ENCODE results near the gene CBX1.
"Not testable (repeated sequence)": the region's sequence is repeated elsewhere in the genome, so short reads cannot be mapped to it uniquely, and the experiment has no call there.

Gene CBX1

DNA sequence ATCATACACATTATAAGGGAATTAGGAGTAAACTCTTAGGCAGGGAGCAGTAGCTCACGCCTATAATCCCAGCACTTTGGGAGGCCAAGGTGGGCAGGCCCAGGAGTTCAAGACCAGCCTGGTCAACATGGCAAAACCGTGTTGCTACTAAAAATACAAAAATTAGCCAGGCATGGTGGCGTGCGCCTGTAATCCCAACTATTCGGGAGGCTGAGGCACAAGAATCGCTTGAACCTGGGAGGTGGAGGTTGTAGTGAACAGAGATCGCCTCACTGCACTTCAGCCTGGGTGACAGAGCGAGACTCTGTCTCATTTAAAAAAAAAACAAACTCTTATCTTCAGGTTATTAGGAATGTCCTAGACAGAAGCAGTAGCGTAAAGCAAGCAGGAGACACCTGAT lies 28.5 kb downstream of the CBX1 start:
- DNase-seq (ENCODE audit: low spot score) = not testable (repeated sequence)

DNA sequence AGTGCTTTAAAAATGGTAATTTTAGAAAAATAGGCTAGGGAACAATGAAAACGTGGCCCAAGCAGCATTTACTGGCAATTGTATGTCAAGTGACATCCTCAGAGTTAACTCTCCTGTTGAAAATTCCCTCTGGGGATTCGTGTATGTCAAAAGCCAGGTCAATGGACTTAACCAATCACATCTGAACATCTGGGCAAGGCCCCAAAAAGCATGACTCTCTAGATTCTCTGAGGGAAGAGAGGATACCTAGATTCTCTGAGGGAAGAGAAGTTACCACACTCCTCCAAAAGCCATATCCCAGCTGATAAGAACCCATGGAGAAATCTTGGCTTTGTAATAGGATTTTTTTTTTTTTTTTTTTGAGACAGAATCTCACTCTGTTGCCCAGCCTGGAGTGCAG lies 29.6 kb downstream of the CBX1 start:
- no peak for DNase-seq (ENCODE audit: low spot score)

DNA sequence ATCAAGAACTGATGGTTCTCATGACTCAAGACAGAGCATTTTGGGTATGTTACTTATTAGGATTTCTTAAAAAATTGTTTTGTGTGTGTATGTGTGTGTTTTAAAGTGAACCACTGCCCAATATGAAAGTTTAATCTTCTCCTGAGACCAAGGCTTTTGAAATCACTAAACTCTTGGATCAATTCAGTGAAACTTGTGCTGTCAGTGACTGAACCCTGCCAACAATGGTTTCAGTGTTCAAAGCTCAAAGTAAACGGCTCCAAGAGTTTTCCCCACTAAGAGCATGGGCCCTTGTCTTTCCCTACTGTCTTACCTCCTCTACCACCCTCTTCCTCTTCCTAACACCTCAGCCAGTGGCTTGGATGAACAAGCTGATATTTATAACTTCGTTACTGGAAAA lies 31.1 kb downstream of the CBX1 start:
- DNase-seq (ENCODE audit: low spot score) = no peak

DNA sequence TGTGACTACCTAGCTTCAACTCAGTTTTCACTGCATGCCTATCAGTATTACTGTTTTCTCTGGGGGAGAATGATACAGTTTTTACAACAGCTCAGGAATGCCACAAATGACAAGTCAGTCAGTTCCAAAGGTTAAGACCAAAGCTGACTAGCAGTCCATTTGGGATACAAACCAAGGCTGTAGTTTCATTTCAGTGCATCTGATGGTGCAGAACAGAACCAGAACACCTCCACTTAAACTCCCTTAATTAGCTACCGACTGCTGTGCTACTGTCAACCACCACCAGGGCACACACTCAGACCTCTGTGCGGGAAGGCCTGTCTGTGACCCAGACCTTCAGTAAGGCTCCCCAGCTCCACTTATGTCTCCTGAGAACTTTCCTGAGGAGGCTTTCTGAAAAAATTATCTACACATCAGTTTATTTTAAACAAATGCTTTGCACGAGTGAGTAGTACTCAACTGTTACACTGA lies 32.8 kb downstream of the CBX1 start:
- no peak for DNase-seq (ENCODE audit: low spot score)

DNA sequence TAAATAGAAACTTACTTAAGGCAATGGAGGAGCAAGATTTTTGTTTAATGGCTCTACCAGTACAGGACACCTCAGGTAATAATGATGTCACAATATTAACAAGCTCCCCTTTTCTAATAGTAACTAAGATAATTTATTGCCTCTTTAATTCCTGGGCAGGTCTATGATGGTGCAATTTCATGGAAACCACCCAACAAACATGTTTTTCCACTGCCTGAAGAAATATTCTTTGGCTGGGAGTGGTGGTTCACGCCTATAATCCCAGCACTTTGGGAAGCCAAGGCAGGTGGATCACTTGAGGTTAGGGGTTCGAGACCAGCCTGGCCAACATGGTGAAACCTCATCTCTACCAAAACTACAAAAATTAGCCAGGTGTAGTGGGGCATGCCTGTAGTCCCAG lies 33.5 kb downstream of the CBX1 start:
- not testable (repeated sequence) for DNase-seq (ENCODE audit: low spot score)

DNA sequence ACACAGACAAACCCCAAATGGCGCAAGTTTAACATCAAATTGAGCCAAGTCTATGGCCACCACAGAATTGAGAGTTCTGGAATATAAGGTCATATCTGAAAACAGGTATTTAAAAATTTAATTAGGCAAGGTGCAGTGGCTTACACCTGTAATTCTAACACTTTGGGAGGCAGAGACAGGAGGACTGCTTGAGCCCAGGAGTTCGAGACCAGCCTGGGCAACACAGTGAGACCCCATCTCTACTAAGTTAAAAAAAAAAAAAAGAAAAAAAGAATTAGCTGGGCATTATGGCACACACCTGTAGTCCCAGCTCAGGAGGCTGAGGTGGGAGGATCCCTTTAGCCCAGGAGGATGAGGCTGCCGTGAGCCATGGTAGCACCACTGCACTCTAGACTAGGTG lies 34.0 kb downstream of the CBX1 start:
- DNase-seq (ENCODE audit: low spot score) = no peak

DNA sequence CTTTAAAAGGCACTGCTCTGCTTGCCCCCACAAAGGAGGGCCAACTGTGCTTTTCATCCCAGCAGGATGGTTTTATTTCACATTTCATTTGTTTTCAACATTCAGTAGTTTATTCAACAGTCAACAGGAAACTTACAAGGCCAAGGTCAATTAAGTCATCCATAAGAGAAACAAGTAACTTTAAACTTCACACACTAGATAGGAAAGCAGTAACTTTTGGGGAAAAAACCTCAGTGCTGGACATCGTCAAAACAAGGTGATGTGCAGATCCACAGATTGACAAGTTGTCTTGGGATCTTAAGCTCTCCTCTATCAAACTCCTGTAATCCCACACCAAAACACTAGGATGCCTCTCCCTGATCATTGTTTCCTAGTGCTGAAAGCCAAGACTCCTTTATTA lies 34.6 kb downstream of the CBX1 start:
- DNase-seq (ENCODE audit: low spot score) = no peak

DNA sequence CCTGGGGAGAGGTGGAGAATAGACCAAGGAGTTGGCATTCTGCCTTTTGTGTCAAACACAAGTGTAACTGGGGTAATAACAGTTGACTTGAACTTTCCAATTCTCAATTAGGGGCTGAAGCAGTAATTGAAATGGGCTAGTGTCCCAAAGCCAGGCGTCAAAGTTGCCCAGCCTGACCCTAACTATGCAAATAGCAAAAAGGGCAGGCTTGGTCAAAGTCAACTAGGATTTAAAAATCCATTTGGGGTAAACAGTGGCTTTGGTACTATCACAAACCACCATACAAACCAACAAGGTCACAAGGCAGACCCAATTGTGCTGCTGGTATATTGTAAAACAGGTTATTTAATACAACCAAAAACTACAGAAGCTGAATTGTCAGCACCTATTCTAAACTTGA lies 35.1 kb downstream of the CBX1 start:
- no peak for DNase-seq (ENCODE audit: low spot score)

DNA sequence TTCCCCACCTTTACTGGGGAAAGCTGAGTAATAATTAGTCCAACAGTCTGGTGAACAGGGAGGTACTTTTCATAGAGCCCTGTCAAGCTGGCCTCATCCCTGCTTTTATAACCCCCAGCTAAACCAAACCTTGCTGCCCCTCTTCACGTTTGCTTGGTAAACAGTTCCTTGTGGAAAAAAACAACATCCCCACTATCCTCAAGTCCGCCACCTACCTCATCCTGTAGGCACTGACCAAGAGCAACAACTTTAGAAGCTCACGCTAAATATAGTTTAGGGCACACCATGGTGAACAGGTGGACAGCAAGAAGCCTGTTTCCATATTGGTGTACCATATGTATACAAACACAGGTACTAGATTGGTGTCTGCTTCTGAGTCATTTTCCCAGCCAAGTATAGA lies 36.6 kb downstream of the CBX1 start:
- no peak for DNase-seq (ENCODE audit: low spot score)

DNA sequence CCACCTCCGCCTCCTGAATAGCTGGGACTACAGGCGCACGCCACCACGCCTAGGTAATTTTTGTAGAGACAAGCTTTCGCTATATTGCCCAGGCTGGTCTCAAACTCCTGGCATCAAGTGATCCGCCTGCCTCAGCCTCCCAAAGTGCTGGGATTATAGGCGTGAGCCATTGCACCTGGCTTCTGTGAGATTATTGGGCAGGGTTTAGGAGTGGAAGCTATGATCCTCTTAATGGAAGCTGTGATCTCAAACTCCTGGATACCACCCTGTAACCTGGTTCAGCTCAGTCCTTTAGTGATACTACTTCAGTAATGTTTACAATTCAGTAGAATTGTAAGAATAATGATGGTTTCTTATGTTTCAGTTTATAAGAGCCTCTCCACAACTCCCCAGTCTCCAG lies 39.0 kb downstream of the CBX1 start:
- DNase-seq (ENCODE audit: low spot score) = no peak

DNA sequence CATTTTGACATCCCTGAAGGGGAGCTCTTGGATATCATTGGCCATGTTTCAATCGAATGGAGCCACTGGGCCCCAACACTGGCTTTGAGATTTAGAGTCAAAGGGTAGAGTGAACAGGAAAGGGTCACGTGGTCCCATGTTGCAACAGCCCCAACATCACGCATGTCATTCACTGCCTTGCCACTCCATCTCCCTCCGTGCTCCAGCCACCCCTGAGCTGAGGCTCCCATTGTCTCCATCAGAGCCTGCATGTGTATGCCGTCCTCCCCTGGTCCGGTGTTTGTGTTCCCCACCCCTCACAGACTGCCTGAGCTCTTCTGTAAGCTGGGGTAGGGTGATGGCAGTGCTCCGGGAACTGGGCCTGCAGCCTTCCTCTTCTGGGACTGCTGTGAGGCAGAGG lies 41.0 kb downstream of the CBX1 start:
- DNase-seq (ENCODE audit: low spot score) = no peak

DNA sequence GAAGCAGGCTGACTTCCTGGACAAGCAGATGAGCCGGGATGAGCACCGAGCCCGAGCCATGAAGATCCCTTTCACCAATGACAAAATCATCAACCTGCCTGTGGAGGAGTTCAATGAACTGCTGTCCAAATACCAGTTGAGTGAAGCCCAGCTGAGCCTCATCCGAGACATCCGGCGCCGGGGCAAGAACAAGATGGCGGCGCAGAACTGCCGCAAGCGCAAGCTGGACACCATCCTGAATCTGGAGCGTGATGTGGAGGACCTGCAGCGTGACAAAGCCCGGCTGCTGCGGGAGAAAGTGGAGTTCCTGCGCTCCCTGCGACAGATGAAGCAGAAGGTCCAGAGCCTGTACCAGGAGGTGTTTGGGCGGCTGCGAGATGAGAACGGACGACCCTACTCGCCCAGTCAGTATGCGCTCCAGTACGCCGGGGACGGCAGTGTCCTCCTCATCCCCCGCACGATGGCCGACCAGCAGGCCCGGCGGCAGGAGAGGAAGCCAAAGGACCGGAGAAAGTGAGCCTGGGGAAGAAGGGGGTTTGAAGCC lies 42.1 kb downstream of the CBX1 start:
- DNase-seq (ENCODE audit: low spot score) = no peak

DNA sequence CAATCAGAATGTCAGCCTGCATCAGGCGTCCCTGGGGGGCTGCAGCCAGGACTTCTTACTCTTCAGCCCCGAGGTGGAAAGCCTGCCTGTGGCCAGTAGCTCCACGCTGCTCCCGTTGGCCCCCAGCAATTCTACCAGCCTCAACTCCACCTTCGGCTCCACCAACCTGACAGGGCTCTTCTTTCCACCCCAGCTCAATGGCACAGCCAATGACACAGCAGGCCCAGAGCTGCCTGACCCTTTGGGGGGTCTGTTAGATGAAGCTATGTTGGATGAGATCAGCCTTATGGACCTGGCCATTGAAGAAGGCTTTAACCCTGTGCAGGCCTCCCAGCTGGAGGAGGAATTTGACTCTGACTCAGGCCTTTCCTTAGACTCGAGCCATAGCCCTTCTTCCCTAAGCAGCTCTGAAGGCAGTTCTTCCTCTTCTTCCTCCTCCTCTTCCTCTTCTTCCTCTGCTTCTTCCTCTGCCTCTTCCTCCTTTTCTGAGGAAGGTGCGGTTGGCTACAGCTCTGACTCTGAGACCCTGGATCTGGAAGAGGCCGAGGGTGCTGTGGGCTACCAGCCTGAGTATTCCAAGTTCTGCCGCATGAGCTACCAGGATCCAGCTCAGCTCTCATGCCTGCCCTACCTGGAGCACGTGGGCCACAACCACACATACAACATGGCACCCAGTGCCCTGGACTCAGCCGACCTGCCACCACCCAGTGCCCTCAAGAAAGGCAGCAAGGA lies 42.7 kb downstream of the CBX1 start:
- DNase-seq (ENCODE audit: low spot score) = no peak

DNA sequence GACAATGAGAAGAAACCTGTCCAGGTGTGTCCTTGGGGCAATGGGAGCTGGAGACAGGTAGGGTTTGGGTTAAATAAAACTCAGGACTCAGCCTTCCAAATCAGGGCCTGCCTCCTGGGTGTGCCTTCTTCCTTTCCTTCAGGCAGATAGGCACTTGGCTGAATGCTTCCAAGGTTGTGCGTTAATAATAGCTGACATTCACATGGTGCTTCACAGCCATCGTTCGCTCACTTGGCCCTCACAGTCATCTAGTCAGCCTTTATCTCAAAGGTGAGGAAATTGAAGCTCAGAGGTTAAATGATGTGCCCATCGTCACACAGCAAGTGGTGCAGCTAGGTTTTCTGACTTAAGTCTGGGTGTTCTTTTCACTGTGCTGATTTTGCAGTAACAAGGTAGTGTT lies 43.7 kb downstream of the CBX1 start:
- no peak for DNase-seq (ENCODE audit: low spot score)

DNA sequence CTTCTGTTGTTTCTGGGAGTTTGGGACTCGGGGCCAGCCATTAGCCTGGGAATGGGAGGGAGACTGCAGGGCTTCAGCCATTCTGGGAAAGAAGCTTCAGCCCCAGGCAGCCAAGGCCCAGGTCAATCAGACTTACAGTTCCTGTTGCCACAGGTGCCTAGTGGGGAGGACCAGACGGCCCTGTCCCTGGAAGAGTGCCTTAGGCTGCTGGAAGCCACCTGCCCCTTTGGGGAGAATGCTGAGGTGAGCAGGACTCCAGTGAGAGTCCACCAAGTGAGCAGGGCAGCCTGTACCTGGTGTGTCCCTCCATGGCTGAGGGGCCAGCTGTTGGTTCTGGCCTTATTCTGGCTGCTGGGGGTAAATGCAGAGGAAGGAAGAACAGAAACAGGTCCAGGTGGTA lies 44.4 kb downstream of the CBX1 start:
- no peak for DNase-seq (ENCODE audit: low spot score)

DNA sequence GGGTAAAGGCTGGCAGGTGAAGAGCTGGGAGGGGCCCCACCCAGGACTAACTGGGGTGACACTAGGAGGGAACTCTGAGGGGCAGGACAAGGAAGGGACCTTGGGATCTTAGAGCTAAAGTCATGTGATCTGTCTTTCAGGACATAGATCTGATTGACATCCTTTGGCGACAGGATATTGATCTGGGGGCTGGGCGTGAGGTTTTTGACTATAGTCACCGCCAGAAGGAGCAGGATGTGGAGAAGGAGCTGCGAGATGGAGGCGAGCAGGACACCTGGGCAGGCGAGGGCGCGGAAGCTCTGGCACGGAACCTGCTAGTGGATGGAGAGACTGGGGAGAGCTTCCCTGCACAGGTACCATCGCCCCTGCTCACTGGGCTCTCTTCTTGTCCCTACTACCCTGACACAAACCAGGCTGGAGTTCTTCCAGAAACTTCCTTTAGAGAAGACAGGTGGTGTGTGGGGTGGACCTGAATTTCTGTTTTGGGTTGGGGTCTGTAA lies 45.0 kb downstream of the CBX1 start:
- DNase-seq (ENCODE audit: low spot score) = no peak

DNA sequence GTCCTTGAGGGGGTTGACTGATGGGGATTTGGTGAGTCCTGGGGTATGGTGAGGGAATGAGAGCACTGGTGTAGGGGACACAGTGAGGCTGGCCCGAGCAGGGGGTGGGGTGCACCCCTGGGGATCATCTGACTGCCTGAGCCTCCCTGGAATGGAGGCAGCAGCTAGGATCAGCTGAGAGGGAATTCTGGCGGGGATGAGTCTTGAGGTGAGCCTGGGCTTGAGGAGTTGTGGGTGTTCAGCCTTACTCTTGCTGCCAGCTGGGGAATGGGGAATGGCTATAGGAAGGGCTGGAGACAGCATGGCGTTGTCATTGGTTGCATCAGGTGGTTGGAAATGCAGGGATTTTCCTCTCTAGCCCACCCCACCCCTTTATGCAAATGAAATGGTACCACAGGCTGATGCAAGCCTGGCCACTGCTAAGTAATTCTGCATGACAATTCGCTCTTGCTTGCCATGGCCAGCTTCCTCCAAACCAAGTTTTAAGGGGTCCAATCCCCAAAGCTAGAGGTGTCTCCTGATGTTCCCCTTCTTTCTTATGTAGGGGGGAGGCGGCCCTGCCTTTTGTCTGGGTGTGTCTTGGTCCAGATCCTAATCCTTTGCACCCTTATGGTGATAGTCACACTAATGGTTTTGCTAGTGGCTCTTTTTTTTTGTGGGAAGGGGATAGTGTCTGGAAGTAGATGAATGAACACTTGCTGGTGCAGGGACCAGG lies 45.6 kb downstream of the CBX1 start:
- DNase-seq (ENCODE audit: low spot score) = no peak

DNA sequence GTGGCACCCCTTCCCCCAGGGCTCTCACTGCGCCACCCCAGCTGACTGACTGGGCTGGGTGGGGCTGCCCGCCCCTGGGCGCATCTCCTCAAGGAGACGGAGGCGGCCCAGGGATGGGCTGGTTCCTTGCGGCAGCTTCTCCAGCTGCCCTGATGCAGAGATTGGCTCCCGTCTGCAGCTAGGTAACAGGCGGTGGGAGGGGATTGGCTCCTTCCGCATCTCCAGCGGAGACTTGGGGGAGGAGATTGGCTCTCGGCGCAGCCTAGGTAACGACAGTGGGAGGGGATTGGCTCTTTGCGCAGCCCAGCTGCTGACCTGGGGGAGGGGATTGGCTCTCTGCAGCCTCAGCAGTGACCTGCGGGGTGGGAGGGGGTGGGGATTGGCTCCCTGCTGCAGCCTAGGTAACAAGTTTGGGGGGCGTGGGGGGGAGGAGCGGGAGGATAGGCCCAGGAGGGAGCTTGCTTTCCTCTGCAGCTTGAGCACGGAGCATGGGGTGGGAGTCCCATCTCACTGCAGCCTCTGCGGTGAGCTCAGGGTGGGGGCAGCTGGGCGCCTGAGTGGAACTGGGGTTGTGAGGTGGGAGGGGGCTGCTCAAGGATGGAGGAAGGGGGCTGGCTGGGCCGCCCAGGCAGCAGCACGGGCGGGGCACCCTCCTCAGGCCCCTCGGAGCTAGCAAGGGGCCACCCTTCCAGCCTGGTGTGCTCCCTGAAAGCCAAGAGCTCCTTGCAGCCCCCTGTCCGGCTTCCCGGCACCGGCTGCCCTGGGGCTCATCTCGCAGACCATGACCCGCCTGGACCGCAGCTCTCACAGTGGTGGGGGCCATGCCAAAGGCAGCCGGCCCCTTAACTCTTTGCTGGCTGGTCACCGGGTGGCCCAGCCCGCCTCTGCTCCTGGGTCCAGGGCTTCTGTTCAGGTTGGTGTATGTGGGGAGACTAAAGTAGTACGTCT lies 46.8 kb downstream of the CBX1 start:
- no peak for DNase-seq (ENCODE audit: low spot score)

DNA sequence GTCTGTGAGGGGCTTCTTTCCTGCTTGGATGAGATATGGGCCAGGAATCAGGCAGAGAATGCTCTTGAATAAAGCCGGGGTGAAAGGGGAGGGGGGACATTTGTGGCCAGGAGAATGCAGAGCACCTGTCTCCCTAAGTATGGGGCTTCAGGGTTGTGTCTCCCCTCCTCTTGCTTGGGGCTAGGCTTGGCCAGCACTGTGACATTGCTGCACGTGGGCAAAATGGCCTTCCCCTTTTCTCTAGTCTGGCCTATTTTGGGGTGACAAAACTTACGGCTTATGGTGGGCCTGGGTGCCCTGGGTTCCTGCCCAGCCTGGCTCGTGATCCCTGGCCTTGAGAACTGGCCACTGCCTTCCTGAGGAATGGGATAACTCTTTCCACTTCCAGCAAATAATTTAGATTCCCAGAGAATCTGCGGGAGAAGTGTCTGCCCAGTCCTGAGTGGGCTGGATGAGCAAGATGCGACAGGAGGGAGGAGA lies 47.5 kb downstream of the CBX1 start:
- no peak for DNase-seq (ENCODE audit: low spot score)

DNA sequence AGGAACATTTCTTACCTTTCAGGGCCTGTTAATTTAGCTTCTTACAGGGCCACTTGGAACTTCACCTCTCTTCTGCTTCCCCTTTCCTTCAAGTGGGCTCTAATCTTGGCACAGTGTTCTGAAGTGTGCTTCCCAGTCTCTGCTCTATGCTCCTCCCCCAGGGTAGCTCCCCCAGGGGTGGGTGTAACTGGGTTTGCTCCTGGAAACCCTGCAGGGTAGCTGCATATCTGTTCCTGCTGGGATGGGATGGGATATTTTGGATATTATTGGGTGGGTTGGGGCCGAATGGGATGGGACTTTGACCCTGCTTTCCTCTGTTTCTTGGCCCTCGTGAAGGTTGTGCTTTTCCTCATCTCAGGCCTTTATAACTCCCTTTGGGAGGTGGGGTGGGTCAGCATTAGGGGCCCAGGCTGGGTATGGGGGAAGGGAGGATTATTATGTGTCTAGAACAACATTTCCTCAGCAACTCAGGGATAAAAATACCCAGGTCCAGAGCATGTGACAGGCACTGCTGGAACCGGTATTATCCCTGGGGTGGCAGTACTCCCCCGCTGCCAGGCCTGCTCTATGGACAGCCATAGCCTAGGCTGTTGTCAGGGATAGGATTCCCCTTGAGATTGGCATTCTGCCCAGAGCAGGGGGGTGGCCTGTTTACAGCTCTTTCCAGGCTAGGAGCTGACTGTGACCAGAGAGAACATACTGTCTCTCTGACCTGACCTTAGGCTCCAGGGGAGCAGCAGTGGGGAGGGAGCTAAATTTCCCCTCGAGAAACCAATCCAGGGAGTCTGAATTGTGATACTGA lies 48.1 kb downstream of the CBX1 start:
- DNase-seq (ENCODE audit: low spot score) = peak; percentile 59

All from globus pallidus (tissue), 1 donor.